ENCODE measurements around the gene CDYL.
A peak's percentile ranks its signal among the peaks of the same experiment; 100 is the strongest.
"Not testable (repeated sequence)": the region's sequence is repeated elsewhere in the genome, so short reads cannot be mapped to it uniquely, and the experiment has no call there.

Gene CDYL

GRCh38 chr6:5003604-5004372 is 227.6 kb downstream of the CDYL start, which contains the start of gene RPP40:
Gene RPP40, minus strand, starts transcription at chr6:5004037. Its CDS starts 35 bp downstream, at chr6:5004002.
- DNase-seq (ENCODE audit: low read depth) = peak; percentile 89

- DNase-seq (ENCODE audit: low read depth) = no peak
Measured at GRCh38 chr6:5004373-5005037, 228.3 kb downstream of the CDYL start.

- DNase-seq (ENCODE audit: low read depth) = not testable (repeated sequence)
Measured at GRCh38 chr6:5005038-5005433, 228.8 kb downstream of the CDYL start.
